Middle frontal gyrus (tissue), 1 donor: ENCODE results near the gene CCDC93.

Experiments used
- DNase-seq: peaks from one replicate; pipeline ENCODE4 v3.0.0-alpha.2; 2015; ENCODE audit warnings: low spot score; ENCODE audit errors: extremely low spot score

The CCDC93 gene

DNA sequence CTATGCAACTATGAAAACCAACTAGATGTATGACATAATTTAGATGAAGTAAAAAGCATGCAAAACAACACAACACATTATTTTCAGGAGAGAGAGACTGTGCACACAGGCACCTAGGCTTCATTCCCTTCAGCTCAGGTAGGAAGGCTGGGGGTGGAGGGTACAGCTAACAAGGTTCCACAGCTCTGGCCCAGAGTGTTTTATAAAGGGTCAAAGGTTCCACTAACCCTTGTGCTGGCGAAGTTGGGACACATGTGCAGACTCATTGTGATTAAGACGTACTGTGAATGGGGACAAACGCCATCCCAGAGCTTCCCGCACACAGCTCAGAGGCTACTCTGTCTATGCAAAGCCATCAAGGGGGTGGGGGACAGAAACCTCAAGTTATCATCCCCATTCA, 19.1 kb downstream of the CCDC93 start:
- no peak for DNase-seq

DNA sequence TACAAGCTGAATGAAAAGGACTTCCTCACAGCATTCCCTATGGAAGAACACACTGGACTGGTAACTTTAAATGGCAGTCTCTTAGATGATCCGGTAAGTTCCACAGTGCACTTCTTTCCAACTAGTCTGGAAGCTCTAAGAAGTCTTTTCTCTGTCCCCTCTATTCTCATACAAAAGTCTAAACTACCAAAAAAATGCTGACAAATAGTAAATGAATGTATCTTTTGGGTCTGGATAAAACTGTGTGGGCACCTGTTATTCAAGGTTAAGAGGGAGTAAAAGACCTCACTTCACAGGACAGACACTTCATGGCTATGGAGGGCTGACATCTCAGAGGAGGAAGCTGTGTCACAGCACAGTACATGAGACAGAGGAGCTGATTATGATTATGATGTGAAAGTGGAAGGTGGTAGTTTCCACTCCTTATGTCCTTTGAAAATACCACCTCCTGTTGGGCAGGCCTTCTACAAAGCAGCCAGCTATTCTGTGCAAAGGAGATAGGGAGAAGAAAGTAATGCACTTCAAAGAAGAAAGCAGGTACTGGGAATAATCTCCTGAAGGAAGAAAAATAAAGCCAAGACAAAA, 23.9 kb downstream of the CCDC93 start:
- DNase-seq: no peak

DNA sequence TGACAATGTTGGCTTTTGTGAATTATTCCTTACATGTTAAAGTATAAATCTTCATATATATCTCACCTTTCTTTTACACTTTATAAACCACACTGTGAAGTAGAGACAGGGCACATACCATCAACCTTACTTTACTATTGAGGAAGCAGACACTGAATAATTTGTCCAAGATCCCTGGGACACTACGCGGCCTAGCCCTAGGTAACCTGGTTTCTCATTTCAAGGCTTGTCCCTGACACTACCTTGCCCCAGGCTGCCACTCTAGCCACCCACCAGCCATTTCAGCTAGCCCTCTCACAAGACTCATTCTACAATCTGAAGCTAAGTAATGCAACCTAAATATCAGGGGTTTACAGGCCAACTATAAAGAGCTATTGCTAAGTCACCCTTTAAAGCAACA, 26.7 kb downstream of the CCDC93 start:
- DNase-seq: no peak

DNA sequence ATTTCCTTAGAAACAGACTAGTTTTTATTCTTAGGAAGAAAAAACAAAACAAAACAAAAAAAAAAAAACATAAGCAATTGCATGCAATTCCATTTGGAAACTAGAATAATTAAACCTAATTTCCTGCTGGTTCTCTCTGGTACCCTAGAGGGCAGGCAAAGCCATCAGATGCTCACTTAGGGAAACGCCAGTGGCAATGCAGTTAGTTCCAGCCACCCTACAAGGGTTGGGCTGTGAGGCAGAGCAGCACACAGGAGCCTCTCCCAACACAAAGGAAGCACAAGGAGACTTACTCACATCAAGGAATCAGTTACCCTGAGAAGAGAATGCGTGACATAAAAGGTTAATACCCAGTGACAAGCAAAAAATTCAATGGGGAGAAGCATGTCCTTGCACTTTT, 28.8 kb downstream of the CCDC93 start:
- no peak for DNase-seq

DNA sequence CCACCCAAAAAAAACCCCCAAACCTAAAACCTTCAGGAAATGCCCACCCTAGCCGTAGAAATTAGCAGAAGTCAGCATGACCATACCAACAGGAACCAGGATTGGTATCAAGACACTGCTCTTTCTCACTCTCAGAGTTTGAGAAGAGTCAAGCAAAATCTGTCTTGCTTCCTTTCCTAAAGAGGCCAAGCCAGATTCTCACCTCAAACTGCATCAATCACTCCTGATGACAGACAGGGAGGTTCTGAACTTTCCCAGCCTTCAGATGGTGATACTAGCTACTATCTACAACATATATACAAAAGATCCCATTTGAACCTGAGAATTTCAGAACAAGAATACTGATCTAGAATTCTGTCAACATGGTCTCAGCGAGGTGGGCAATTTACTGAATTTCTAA, 29.7 kb downstream of the CCDC93 start:
- no peak for DNase-seq

DNA sequence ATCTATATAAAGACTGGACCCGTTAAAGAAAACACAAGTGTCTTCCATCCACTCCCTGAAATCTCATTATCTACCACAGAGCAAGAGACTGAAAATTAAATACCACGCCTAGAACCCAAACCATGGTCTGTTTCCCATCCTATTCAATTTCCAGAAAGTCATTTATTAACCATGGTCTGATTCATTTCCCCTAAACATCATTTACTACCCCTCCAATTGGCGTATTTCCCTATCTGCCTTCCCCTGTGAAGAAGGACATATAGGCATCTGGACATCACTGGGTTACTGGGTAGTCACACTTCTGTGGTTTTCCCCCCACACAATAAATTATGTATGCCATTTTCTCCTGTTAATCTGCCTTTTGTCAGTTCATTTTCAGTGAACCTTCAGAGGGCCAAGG, 30.8 kb downstream of the CCDC93 start:
- no peak for DNase-seq

DNA sequence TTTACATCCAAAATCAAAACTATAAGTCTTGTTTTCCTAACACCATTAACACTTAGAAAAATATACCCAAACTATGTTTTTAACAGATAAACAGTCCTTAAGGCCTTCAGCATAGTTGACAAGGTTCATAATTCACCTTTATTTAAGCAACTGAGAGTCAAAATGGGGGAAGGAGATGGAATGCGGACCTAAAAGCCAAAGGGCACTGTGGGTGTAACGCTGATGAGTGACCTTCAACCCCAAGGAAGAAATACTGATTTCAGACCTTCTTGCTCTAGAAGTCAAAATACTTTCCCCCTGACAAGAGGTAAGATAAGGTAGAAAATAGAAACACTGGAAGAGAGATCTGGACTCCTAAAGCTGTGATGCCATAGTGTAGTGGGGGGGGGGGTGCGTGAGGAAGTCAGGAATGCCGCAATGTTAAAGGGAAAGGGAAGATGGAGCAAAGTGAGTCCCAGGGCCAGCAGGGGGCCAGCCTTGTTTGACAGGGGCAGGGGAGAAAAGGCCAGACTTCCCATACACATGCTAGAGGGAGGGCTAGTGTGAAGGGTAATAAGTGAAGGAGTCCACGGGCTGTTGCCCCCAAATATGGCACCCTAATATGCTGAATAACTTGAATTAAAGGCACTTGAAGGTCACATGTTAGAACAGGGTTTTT, 31.4 kb downstream of the CCDC93 start:
- no peak for DNase-seq

DNA sequence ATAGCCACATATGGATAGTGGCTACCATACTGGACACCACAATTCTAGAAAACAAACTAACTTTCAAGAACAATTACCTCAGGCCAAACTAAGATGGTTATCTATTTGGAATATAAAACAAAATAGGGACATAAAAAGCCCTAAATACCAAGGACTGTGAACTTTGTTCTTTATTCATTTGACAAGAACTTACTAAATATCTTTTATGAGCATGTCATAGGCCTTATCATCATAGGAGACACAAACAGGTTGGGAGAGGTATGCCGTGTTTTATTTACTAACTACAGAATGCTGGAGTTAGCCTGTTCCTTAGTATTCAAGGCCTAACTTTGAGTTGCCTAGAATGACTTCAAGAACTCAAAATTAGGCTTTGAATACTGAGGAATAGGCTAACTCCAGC, 32.1 kb downstream of the CCDC93 start:
- no peak for DNase-seq

DNA sequence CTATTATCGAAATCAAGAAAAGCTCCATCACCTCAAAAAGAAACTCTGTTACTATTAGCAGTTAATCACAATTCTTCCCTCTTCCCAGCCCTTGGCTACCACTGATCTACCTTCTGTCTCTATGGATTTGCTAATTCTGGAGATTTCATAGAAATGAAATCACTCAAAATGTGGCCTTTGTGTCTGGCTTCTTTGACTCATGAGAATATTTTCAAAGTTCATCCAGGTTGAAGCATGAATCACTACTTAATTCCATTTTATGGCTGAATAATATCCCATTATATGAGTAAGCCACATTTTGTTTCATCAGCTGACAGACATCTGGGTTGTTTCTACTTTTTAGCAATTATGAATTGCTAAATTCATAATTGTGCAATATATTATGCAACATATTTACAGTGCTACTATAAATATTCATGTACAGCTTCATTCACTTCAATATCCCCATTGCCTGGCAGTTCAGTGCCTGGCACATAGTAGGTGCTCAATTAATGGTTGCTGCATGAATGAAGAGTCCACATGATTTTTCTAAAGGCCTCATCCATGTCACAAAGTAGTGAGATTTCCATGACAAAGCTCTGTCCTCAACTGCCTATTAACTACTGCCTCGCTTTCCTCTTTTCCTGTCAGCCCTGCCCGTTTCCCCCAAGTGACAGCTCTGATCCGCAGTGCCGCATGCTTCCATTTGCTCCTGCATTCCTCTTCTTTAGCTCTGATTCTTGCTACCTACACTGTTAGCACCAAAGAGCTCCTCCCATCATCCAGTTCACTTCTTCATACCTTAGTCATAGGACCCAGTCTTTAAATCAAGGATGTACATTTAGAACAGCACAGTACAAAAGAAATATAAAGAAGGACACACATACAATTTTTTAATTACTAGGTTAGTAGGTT, 32.8 kb downstream of the CCDC93 start:
- DNase-seq: no peak

DNA sequence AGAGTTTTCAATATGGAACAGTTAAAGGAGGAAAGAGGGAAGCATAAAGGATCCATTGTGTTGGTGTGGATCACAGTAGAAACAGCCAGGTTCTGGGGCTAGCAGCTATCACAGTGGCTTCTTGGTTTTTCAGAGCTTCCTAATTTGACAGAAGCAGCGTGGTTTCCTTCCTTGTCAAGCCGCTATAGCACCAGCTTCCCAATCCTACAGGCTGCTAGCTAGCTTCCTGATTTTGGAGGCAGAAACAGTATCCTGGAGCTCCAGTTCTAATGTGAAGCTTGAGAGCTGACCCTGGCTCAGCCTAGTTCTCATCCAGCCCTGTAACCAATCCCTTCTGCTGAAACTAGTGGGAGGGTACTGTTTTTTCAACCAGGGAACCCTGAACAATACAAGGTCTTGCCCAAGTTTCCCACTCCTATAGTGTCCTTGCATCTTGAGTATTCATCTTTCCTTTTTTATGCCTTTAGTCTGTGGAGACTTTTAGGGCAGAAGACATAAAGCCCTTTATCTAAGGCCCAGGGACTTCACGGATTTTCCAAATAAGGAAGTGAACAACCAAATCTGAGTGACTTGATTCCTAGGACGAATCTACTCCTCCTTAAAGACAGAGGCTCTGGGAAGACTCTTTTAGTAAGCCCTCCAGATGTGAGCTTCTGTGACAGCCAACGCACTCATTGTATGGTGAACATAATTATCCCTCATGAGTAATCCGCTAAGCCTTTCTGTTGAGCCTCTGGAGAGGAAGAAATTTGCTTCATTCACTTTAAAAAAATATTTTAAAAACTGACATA, 33.8 kb downstream of the CCDC93 start:
- no peak for DNase-seq

DNA sequence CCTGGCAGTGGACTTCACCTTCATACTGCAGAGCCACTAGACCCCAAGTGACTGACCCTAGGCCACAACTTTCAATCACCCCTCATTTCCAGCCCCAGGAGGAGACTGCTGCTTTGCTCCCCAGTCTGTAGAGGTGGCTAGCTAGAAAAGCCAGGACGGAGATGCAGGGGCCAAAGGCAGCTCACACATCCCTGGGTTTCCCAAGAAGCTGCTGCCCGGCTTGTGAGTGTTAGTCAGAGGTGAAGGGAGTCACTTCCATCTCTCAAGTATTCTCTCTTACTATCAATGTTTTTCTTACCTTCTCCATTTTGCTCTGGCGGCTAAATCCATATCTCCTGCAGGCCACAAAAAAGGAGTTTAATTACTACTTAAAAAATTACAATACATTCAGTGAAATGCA, 36.2 kb downstream of the CCDC93 start:
- DNase-seq: no peak

DNA sequence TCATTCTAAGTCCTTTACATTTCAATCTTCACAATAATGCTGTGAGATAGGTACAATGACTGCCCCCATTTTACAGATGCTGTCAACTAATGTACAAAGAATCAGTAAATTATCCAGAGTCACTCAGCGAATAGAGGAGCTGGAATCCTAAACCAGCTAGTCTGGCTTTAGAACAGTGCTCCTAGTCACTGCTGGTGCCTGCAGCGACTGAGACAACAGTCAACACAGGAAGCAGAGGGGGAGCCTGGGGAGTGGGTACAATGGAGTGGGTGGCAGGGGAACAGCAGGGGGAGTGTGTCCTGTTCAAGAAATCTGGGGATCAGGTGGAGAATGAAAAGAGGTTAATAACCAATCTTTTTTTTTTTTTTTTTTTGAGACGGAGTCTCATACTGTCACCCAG, 37.3 kb downstream of the CCDC93 start:
- no peak for DNase-seq

DNA sequence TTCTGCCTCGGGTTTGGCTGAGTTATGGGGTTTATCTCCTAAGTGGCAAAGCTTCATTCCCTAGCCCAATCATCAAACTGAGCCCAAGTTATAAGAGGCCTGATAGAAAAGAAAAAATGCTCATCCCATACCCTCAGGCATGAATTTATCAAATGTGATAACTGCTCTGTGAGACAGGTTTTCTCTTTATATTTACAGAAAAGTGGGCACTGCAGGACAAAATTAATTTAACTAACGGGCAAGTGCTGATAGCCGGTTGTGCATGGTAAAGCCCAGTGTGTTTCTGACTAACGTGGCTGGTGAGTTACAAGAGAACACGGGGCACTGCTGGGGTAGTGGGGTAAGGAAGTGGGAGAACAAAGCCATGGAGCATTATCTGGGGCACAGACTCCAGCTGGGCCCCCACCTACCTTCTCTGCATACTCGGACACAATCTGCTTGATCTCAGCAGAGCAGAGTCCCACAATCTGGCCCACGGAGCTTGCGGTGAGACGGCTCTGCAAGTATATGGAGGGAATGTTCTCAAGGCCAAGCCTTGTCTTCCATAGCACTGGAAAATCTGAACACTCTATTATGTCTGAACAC, 40.3 kb downstream of the CCDC93 start:
- no peak for DNase-seq

DNA sequence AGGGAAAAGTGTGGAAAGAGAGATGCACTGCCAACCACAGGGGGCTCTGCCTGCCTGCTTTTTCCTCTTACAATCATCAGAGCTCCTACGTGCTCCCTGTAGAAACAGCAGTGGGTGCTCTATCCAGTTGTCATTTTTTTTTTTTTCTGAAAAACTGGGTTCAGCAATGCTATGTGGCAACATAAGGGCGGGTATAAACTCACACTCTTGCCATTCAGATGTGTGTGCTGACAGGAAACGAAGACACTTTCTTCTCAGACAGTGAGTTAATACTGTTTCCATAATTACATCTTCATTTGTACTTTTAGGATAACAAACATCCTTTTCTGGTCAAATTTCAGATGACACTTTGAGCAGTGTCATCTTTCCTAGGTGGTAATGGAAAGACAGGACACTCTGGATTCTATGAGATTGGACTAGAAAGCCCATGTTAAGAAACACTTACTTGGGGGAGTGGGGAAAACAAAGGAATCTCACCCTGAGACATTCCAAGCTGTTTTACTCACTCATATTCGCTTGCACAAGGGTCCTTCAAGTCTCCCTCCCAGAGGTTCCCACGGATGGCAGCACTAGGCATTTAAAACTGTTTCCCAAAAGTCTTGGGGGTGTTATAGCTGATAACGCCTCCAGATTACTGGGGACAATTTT, 41.3 kb downstream of the CCDC93 start:
- DNase-seq: no peak

DNA sequence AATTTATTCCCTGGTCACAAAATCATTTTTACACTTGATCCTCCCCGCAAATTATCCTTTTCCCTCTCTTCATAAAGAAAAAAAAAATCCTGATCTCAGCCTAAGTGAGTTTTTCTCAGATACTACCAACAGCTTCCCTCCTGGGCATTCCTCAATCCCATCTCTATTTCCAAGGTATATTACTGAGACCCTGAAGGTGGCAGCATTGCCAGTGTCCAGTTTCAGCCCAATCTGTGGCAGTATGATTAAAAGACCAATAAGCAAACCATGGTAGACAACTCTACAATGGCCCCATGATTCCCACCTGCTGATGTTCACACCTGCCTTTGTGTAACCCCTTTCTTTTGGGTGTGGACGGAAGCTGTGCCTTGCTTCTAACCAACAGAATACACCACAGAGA, 45.1 kb downstream of the CCDC93 start:
- DNase-seq: no peak

DNA sequence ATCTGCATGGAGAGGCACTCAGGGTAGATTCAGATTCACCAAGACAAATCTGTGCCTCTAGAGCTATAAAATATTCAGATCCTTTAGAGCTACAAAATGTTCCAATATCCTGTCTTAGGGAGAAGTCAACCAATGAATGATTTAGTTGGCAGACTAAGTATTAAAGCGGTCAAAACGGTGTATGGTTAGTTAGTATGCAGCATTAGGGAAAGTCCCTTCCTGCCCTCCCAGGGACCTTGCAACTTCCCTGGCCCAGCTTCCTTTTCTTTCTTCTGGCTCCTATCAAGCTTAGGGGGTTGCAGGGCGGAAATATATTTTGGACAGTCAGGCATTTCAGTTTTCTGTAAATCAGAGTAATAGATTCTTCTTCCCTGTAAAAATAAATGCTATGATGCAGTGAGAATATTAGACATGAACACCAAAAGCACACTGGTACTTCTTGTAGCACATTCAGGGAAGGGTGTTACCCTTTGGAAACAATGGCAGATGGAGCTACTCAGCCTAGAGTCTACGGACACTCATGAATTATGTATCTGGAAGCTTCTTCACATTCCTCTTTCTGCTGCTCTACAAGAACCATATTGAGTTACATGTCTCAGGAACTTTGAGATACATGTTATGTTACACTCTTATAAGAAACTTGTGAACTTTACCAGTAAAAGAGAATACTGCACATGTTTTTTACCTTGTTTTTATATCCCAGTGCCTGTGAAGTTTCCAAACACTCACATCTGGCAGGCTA, 45.7 kb downstream of the CCDC93 start:
- DNase-seq: no peak

DNA sequence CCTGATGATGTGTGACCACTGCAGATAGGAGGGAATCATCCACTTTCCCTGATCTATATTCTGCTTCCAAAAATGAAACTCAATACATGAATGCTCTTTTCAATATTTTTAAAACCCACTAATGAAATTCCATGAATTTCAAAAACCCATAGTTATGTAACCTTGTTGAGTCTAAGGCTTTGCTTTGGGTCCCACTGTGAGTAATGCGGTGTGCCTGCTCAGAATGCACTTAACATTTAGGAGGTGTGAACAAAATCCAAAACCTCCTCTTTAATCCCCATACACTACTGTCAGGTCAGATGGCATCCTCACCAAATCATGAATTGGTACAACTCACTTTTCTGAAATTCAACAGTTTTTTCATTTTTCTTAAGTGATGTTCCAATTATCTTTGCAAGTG, 50.4 kb downstream of the CCDC93 start:
- DNase-seq: no peak

DNA sequence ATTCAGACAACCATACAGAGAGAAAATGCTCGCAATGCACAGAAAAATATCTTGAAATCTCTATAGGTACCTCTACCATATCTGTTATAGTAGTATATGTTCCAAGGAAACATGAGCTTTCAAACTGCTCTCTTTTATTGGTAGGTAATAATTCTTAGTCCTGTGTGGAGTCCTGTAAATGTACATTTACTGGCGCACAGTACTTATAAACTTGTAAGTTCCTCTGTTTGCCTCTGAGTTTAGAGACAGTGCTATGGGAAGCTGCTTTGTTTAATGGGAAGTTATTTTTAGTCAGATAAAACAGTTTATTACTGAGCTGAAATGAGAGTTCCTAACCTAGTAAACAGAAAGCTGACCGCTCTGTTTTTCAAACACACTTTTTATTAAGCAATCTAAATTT, 52.7 kb downstream of the CCDC93 start:
- DNase-seq: no peak

DNA sequence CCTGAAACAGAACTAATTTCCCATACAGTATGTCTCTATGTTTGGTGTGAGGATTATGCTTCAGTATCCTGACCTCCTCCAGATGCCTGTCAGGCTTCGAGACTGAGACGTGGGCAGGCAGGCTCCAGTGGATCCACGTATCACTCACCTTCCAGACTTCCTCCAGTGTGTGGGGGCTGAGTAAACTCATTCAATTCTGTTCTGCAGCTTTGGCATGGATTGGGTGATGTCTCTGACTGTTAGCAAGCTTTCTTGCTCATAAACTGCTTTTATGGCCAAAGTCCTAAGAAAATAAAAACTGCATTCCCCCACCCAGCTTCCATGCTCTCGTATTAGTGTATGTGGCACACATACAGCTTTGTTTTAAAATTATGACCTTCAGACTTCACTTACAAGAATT, 53.6 kb downstream of the CCDC93 start:
- DNase-seq: no peak

DNA sequence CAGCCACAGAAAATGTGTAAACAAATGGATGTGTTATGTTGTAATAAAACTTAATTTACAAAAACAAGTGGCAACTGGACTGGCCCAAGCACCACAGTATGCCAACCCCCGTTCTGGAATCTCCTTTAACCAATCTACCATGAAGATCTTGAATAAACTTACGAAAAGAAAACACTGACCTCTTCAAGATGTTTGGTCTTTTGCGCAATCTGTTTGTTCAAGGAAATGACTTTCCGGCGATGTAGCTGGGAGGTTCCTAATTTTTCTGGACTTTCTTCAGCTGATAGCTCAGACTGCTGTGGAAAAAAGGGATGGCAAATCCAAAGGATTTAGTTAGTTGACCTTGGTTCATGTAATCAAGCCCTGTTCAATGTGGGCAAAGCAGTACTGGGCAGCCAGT, 55.7 kb downstream of the CCDC93 start:
- no peak for DNase-seq
